ENCODE measurements around the gene VTI1A.

DNA sequence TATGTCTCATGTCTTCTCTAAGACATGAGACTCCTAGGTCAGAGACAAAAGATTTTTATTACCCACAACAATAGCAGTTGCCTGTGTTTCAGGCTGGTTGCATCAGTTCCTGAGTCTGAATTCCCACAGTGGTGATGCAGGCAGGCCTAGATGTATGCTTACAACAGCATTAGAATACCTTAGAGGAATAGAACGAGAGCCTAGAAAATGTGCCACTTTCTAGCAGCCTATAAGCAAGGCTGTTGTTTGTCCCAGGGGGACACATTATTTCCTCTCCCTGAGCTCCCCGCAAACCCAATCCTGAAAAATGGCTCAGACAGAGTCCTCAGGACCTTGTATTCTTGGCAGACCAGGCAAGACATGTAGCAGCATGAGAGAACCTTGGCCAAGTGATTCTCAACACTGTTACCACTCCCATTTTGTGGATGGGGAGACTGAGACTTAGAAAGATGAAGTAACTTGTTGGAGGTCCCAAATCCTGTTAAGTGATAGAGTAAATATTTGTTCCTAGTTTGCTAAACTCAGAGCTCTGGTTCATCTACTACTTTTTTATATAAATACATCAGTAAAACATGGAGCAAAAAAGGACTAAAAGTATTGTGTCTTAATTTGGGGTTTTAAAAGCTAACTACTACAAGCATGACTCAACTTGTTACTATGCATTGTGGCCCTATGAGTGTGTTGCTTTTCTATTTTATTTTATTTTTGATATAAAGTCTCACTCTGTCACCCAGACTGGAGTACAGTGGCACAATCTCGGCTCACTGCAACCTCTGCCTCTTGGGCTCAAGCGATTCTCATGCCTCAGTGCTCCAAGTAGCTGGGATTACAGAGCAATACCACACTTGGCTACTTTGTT, 14.2 kb downstream of the VTI1A start:
- TF ChIP-seq POLR2A (IDR thresholded peaks at IDR 0.05; ENCODE audit: low read length): no peak
- no peak for TF ChIP-seq GATA1 (IDR thresholded peaks at IDR 0.05; ENCODE audit: low read depth, low read length)

Data from erythroblast (primary cell).